DMS153 treated with DMSO at 0.1 percent for 48 hours (cell line): ENCODE results near the gene RELA.
"Not testable (repeated sequence)": the region's sequence is repeated elsewhere in the genome, so short reads cannot be mapped to it uniquely, and the experiment has no call there.

Experiments used
- DNase-seq: peaks from one replicate; lab custom pipeline; 2025; ENCODE audit not compliant: unreplicated experiment; lab: John Stamatoyannopoulos, UW

RELA gene

DNA sequence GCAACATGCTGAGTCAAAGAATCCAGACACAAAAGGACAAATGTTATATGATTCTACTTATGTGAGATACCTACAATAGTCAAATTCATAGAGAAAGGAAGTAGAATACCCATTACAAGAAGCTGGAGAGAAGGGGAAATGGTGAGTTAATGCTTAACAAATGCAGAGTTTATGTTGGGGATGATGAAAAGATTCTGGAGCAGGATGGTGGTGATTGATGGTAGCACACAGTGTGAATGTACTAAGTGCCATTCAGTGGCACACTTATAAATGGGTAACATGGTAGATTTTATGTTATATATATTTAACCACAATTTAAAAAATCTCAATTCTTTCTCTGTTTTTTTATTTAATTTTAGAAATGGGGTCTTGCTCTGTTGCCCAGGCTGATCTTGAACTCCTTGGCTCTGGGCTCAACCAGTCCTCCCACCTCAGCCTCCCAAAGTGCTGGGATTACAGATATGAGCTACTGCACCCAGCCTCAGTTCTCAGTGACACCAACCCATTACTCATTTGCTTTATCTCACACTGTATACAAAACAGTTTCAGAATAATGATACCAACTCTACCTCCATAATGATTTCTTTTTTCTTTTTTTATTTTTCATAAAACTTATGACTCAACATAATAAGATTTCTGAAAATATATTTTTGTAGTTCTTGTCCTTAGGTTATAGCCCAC is 9.6 kb upstream of the RELA start:
- no peak for DNase-seq

DNA sequence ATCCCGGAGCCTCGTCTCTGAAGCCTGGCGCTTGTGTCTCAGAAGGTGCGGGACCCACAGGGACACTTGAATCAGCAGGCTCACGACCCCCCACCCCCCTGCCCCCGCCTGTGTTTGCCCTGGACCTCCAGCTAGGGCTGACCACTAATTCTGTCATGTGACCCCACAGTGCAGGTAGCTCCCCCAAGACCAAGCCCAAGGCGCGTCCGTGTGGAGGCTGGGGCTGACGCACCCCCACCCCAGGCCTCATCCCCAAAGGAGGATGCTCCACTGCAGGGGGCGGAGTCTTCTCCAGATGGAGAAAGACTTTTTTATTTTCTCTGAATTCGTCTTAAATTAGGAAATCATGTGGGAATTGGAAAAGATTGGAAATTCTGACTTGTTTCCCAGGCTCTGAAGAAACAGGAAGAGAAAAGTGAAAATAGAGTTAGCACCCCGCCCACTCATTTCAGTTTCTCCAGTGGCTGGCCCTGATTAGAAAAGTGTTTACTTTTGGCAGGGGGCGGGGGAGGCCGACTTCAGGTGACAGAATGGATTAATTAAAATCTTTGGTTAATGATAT is 1.0 kb upstream of the RELA start:
- peak; percentile 36 for DNase-seq

DNA sequence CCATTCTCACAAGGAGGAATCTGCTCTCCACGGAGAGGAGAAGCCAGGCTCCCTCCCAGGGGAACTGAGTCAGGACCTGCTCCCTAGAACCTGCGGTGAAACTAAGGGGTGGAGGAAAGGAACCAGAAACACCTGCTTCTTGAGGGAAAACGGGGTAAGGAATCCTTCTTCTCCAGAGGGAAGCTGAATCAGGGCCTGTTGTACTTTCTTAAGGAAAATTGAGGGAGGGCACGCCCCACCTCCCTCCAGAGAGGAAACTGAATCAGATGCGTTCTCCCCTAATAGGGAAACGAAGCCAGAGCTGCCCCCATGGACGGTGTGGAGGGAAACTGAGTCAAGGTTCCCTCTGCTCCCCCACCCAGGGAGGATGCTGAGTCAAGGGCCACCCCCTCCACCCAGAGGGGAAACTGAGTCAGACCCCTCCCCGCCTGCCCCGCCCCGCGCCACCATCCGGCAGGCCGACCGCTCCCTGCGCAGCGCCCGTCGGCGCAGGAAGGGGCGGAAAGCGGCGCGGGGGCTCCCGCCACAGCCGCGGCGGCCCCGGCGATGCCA is 393 bp downstream of the RELA start:
- DNase-seq = no peak

- no peak for DNase-seq
Measured at GRCh38 chr11:65661599-65662246, 993 bp downstream of the RELA start.

DNA sequence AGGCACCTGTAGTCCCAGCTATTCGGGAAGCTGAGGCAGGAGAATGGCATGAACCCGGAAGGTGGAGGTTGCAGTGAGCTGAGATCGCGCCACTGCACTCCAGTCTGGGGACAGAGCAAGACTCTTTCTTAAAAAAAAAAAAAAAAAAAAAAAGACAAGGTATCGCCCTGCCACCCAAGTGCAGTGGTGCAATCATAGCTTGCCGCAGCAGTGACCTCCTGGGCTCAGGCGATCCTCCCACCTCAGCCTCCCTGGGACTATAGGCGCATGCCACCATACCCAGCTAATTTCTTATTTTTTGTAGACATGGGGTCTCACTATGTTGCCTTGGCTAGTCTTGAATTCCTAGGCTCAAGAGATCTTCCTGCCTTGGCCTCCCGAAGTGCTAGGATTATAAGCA is 1.8 kb downstream of the RELA start:
- DNase-seq = not testable (repeated sequence)

GRCh38 chr11:65660038-65660437 is 2.7 kb downstream of the RELA start:
- no peak for DNase-seq

- DNase-seq = no peak
Measured at GRCh38 chr11:65658174-65659021, 4.3 kb downstream of the RELA start.

- DNase-seq = no peak
Measured at GRCh38 chr11:65657426-65657825, 5.3 kb downstream of the RELA start.

DNA sequence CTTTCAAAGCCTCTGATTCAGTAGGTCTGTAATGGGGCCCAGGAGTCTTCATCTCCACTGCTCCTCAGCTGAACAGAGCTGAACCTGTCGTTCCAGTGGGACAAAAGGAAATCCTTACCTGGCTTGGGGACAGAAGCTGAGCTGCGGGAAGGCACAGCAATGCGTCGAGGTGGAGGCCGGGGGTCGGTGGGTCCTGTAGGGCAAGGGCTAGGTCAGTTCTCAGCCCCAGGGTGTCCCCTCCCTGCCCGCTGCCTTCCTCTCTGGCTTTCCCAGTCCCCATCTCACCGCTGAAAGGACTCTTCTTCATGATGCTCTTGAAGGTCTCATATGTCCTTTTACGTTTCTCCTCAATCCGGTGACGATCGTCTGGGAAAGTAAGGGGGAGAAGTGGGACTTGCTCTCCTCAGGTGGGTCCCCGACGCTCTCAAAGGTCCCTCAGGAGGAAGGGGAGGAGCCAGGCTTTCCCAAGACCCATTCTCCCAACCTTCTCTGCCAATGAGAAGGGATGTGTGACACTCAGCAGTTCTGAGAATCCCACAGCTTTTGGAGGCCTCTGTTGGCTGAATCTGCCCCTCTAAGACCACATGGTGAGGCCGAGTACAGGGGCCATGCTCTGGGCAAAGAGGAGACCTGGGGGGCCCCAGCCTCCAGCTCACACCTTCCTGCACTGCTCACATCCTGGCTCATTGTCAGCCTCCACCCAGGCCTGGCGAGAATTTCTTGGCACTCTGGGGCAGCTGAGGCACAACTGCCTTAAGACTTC is 7.0 kb downstream of the RELA start:
- DNase-seq = no peak

GRCh38 chr11:65654375-65655349 is 8.1 kb downstream of the RELA start:
- no peak for DNase-seq

GRCh38 chr11:65653229-65654225 is 9.2 kb downstream of the RELA start:
- peak; percentile 22 for DNase-seq

- peak; percentile 83 for DNase-seq
Measured at GRCh38 chr11:65652511-65653228, 10.0 kb downstream of the RELA start.

GRCh38 chr11:65651589-65652510 is 10.9 kb downstream of the RELA start:
- no peak for DNase-seq

DNA sequence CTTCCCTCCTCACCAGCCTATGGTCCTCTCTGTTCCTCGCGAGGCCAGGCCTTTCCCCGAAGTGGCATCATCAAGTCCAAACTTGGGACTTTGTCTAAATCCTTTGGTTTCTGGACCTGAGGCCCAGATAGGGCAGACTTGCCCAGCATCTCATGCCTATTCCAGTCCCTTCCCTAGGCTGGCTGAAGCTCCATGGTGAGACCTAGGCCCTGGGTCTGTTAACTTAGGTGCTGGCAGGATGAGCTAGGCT is 11.5 kb downstream of the RELA start:
- DNase-seq = no peak

DNA sequence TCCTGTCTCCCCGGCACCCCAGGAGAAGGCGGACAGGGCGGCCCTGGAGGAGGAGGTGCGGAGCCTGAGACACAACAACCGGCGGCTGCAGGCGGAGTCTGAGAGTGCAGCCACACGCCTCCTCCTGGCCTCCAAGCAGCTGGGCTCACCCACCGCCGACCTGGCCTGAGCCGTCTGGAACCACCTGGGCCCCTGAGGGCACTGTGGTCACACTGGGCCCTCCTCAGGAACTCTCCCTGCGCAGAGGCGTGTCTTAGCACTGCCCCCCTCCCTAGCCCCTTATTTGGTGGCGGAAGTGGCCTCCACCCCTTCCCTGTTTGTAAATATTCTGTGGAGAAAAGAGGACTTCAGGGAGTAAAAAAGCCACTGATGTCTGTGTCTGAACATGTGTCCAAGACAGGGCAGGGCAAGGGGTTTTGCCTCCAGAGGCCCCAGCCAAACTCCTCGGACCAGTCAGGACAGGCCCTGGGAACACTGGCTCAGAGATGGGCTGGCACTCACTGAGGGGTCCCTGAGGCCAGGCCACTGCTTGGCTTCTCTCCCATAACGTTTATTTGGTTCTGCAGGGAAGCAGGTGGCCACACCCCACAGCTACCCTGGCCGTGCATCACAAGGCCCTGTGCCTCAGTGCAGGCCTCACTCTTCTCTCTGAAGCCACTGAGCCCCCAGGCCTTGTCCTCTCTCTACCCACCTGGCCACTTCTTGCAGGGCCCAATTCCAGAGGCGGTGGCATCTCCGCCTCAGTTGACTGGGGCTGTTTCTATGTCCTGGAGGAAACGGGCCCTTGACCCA is 12.0 kb downstream of the RELA start:
- DNase-seq = no peak
